Endothelial cell (in vitro differentiated cells): ENCODE results near the gene PDE1C. TPM values are rescaled to one million over a fixed set of nuclear protein-coding genes. Genes with fewer than 3 reads are reported as not detected.

ENCODE experiments used
- DNase-seq: peaks from one replicate; pipeline ENCODE4 v3.0.0; 2021; ENCODE audit warnings: low spot score
- H3K27ac Mint-ChIP-seq: one replicate; pipeline ENCODE4 v1.8.0; 2021; ENCODE audit warnings: mixed read lengths, inconsistent platforms; ENCODE audit not compliant: unreplicated experiment
- H3K27me3 Mint-ChIP-seq: one replicate; pipeline ENCODE4 v1.8.0; 2021; ENCODE audit warnings: mild to moderate bottlenecking, moderate library complexity, mixed read lengths, inconsistent platforms; ENCODE audit not compliant: unreplicated experiment
- H3K36me3 Mint-ChIP-seq: one replicate; pipeline ENCODE4 v1.8.0; 2021; ENCODE audit warnings: mild to moderate bottlenecking, low read depth, mixed read lengths, inconsistent platforms; ENCODE audit not compliant: unreplicated experiment
- H3K4me1 Mint-ChIP-seq: one replicate; pipeline ENCODE4 v1.8.0; 2021; ENCODE audit warnings: mild to moderate bottlenecking, mixed read lengths, inconsistent platforms; ENCODE audit not compliant: unreplicated experiment
- H3K4me3 Mint-ChIP-seq: one replicate; pipeline ENCODE4 v1.8.0; 2021; ENCODE audit warnings: mild to moderate bottlenecking, mixed read lengths, inconsistent platforms; ENCODE audit not compliant: unreplicated experiment
- H3K9me3 Mint-ChIP-seq: one replicate; pipeline ENCODE4 v1.8.0; 2021; ENCODE audit warnings: mixed read lengths, inconsistent platforms; ENCODE audit not compliant: unreplicated experiment
- CTCF ChIP-seq: fragments of 200-600 bp; sonication (generic); IDR thresholded peaks from one replicate; pipeline ENCODE4 v1.5.0; 2021; ENCODE audit warnings: antibody characterized with exemption; ENCODE audit not compliant: unreplicated experiment
- total RNA-seq: library from RNA; stranded (reverse); fragmentation: NEBNext Ultra II Directional; extraction: Animal tissue kit (Norgen Biotek cat#: 25700); gene quantifications from one replicate; pipeline ENCODE4 v1.2.1, GENCODE V29; 2021; ENCODE audit not compliant: unreplicated experiment

PDE1C gene
- total RNA-seq, 1 donor from 2014 or later: 2.9 TPM

GRCh38 chr7:31748084-31748483, 322.1 kb downstream of the PDE1C start:
- Mint-ChIP-seq H3K27ac (no peak overlapping the region), H3K4me1 (no peaks in the 10 kb centered on the region), H3K9me3 (no peaks in the 10 kb centered on the region), H3K36me3 (no peaks in the 10 kb centered on the region), H3K4me3 (no peak overlapping the region), H3K27me3 (no peaks in the 10 kb centered on the region)
- no peak for DNase-seq
- no peak for TF ChIP-seq CTCF

GRCh38 chr7:31747553-31747952, 322.7 kb downstream of the PDE1C start:
- no peaks in the 10 kb centered on the region for H3K36me3 Mint-ChIP-seq
- DNase-seq: no peak
- no peaks in the 10 kb centered on the region for H3K27me3 Mint-ChIP-seq
- no peak for TF ChIP-seq CTCF
- H3K9me3 Mint-ChIP-seq: no peaks in the 10 kb centered on the region
- no peak overlapping the region for H3K27ac Mint-ChIP-seq
- no peaks in the 10 kb centered on the region for H3K4me1 Mint-ChIP-seq
- no peak overlapping the region for H3K4me3 Mint-ChIP-seq

- no peaks in the 10 kb centered on the region for H3K4me1 Mint-ChIP-seq
- no peaks in the 10 kb centered on the region for H3K9me3 Mint-ChIP-seq
- no peaks in the 10 kb centered on the region for H3K36me3 Mint-ChIP-seq
- H3K27me3 Mint-ChIP-seq: no peaks in the 10 kb centered on the region
- TF ChIP-seq CTCF: peak; percentile 92
- DNase-seq: peak; percentile 72
- no peak overlapping the region for H3K4me3 Mint-ChIP-seq
- no peak overlapping the region for H3K27ac Mint-ChIP-seq
Measured at GRCh38 chr7:31744294-31744874, 325.8 kb downstream of the PDE1C start.

- Mint-ChIP-seq H3K27ac (no peak overlapping the region), H3K9me3 (no peaks in the 10 kb centered on the region), H3K27me3 (no peaks in the 10 kb centered on the region), H3K4me1 (peaks cover 6% of the 10 kb centered on the region), H3K4me3 (no peak overlapping the region), H3K36me3 (no peaks in the 10 kb centered on the region)
- no peak for DNase-seq
- TF ChIP-seq CTCF: no peak
Measured at GRCh38 chr7:31741852-31742251, 328.4 kb downstream of the PDE1C start.

- Mint-ChIP-seq H3K9me3 (no peaks in the 10 kb centered on the region), H3K36me3 (no peaks in the 10 kb centered on the region), H3K4me1 (peaks cover 6% of the 10 kb centered on the region), H3K27me3 (no peaks in the 10 kb centered on the region), H3K27ac (no peak overlapping the region), H3K4me3 (no peak overlapping the region)
- peak; percentile 73 for DNase-seq
- peak; percentile 98 for TF ChIP-seq CTCF
Measured at GRCh38 chr7:31735991-31736982, 333.9 kb downstream of the PDE1C start.
